ENCODE measurements around the gene LILRA5. TPM values are rescaled to one million over a fixed set of nuclear protein-coding genes. Genes with fewer than 3 reads are reported as not detected.

Gene LILRA5
- total and polyA plus RNA-seq, 2 donors (not counting 1 experiment from before 2014, with no cell fraction given) = 1.8 TPM; not detected in 1

GRCh38 chr19:54354761-54355160 lies 41.8 kb upstream of the LILRA5 start:
- DNase-seq = no peak
- POLR2A ChIA-PET = interaction anchor here (0.8 kb wide), 1 partner anchor 9 kb away, joined by 21 read pairs; no protein-coding TSS in a partner anchor
- H3K4me1 ChIP-seq (ENCODE audit: control insufficient read depth in 2 of 2, insufficient read depth in 2 of 2, low read length in 2 of 2) = peaks cover 33 to 42% of the 10 kb centered on the region in 2 donors

GRCh38 chr19:54352546-54352945 lies 39.6 kb upstream of the LILRA5 start:
- H3K4me3 ChIP-seq (ENCODE audit: control extremely low read depth in 1 of 5, extremely low read depth in 1 of 5, insufficient read depth in 1 of 5, low read depth in 2 of 5, low read length in 4 of 5) = no peak overlapping the region
- DNase-seq (no peak), ATAC-seq (ENCODE audit: low read depth) (peak; percentile 35)
- ChIA-PET POLR2A (interaction anchor here (1.1 kb wide), 1 partner anchor 36 kb away, joined by 4 read pairs; no protein-coding TSS in a partner anchor), CTCF (interaction anchor here (1.3 to 5.5 kb wide), 8 partner anchors 18 to 87 kb away, joined by 3 to 117 read pairs (median 16); no protein-coding TSS in a partner anchor)
- peak overlapping the region; percentile 1 for H3K9ac ChIP-seq (ENCODE audit: low read length)
- peak overlapping the region; percentile 53 for H3K4me2 ChIP-seq (replicated peaks; ENCODE audit: low read depth, low read length, poor library complexity, severe bottlenecking)
- peaks cover 44 to 57% of the 10 kb centered on the region in 2 donors for H3K4me1 ChIP-seq (ENCODE audit: control insufficient read depth in 2 of 2, insufficient read depth in 2 of 2, low read length in 2 of 2)
- TF ChIP-seq, protein P1, sequence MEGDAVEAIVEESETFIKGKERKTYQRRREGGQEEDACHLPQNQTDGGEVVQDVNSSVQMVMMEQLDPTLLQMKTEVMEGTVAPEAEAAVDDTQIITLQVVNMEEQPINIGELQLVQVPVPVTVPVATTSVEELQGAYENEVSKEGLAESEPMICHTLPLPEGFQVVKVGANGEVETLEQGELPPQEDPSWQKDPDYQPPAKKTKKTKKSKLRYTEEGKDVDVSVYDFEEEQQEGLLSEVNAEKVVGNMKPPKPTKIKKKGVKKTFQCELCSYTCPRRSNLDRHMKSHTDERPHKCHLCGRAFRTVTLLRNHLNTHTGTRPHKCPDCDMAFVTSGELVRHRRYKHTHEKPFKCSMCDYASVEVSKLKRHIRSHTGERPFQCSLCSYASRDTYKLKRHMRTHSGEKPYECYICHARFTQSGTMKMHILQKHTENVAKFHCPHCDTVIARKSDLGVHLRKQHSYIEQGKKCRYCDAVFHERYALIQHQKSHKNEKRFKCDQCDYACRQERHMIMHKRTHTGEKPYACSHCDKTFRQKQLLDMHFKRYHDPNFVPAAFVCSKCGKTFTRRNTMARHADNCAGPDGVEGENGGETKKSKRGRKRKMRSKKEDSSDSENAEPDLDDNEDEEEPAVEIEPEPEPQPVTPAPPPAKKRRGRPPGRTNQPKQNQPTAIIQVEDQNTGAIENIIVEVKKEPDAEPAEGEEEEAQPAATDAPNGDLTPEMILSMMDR (IDR thresholded peaks at IDR 0.05) = no peak
- TF ChIP-seq EZH2 (IDR thresholded peaks at IDR 0.05; ENCODE audit: borderline replicate concordance, insufficient read depth, low read depth, low read length, poor library complexity, severe bottlenecking) = no peak
- peak overlapping the region; percentile 89 for H3K27ac Mint-ChIP-seq
- no peaks in the 10 kb centered on the region for H3K9me3 ChIP-seq (ENCODE audit: control extremely low read depth in 1 of 3, control insufficient read depth in 2 of 3, insufficient read depth in 1 of 3, low read length in 2 of 3)
- peak overlapping the region; percentile 69 to 71 for H3K27ac ChIP-seq (ENCODE audit: low read length in 2 of 2)
- H3K9me3 Mint-ChIP-seq (ENCODE audit: insufficient read depth) = no peaks in the 10 kb centered on the region
- WGBS (ENCODE audit: insufficient coverage) = 22% methylated on average over 3 of the region's 3 CpGs
- peaks cover 0 to 2% (median 0%) of the 10 kb centered on the region in 4 experiments for H3K27me3 ChIP-seq (replicated peaks in 1 of 4; ENCODE audit: control extremely low read depth in 1 of 4, control insufficient read depth in 3 of 4, insufficient read depth in 4 of 4, low read length in 3 of 4)
- H3K79me2 ChIP-seq (ENCODE audit: control insufficient read depth, insufficient read depth, low read length) = peaks cover 5% of the 10 kb centered on the region
- peaks cover 50% of the 10 kb centered on the region for H3K4me1 Mint-ChIP-seq
- peak overlapping the region; percentile 47 for H2AFZ ChIP-seq (ENCODE audit: insufficient read depth, low read depth, low read length, poor library complexity, severe bottlenecking)
- H4K20me1 ChIP-seq (ENCODE audit: control insufficient read depth, insufficient read depth, low read length, poor library complexity, severe bottlenecking) = no peaks in the 10 kb centered on the region
- intact Hi-C loops (cut with micrococcal nuclease) = loop anchor here (2.0 kb wide), 3 partner anchors 14 to 64 kb away; partner anchors contain the start of gene LILRA4
- no peaks in the 10 kb centered on the region for H3K27me3 Mint-ChIP-seq
- H3K36me3 ChIP-seq (replicated peaks in 1 of 2; ENCODE audit: control extremely low read depth in 1 of 2, control insufficient read depth in 1 of 2, extremely low read depth in 1 of 2, insufficient read depth in 2 of 2, low read length in 1 of 2) = peaks cover 3 to 31% of the 10 kb centered on the region in 2 experiments
- peak overlapping the region; percentile 66 for H3K4me3 Mint-ChIP-seq

More at GRCh38 chr19:54354761-54355160, 41.8 kb upstream of the LILRA5 start:
- CTCF ChIA-PET = interaction anchor here (0.6 to 5.5 kb wide), 15 partner anchors 9 to 89 kb away, joined by 3 to 117 read pairs (median 4); partner anchors contain the start of gene LILRB2
- Histone ChIP-seq H3K27ac (ENCODE audit: low read length in 2 of 2) (peak overlapping the region in 1 of 2 donors; percentile 23), H3K4me2 (replicated peaks; ENCODE audit: low read depth, low read length, poor library complexity, severe bottlenecking) (no peak overlapping the region), H3K36me3 (replicated peaks in 1 of 2; ENCODE audit: control extremely low read depth in 1 of 2, control insufficient read depth in 1 of 2, extremely low read depth in 1 of 2, insufficient read depth in 2 of 2, low read length in 1 of 2) (peaks cover 3 to 31% of the 10 kb centered on the region in 2 experiments), H3K9ac (ENCODE audit: low read length) (no peak overlapping the region), H3K4me3 (ENCODE audit: control extremely low read depth in 1 of 5, extremely low read depth in 1 of 5, insufficient read depth in 1 of 5, low read depth in 2 of 5, low read length in 4 of 5) (no peak overlapping the region), H3K27me3 (replicated peaks in 1 of 4; ENCODE audit: control extremely low read depth in 1 of 4, control insufficient read depth in 3 of 4, insufficient read depth in 4 of 4, low read length in 3 of 4) (no peaks in the 10 kb centered on the region), H2AFZ (ENCODE audit: insufficient read depth, low read depth, low read length, poor library complexity, severe bottlenecking) (no peak overlapping the region), H4K20me1 (ENCODE audit: control insufficient read depth, insufficient read depth, low read length, poor library complexity, severe bottlenecking) (no peaks in the 10 kb centered on the region), H3K9me3 (ENCODE audit: control extremely low read depth in 1 of 3, control insufficient read depth in 2 of 3, insufficient read depth in 1 of 3, low read length in 2 of 3) (no peaks in the 10 kb centered on the region), H3K79me2 (ENCODE audit: control insufficient read depth, insufficient read depth, low read length) (peaks cover 5% of the 10 kb centered on the region)
- Mint-ChIP-seq H3K4me1 (peaks cover 38% of the 10 kb centered on the region), H3K27me3 (no peaks in the 10 kb centered on the region), H3K27ac (peak overlapping the region; percentile 72), H3K9me3 (ENCODE audit: insufficient read depth) (no peaks in the 10 kb centered on the region), H3K4me3 (no peak overlapping the region)
- no peak for TF ChIP-seq EZH2 (IDR thresholded peaks at IDR 0.05; ENCODE audit: borderline replicate concordance, insufficient read depth, low read depth, low read length, poor library complexity, severe bottlenecking)
- TF ChIP-seq, protein P1 (IDR thresholded peaks at IDR 0.05) = no peak
- WGBS (ENCODE audit: insufficient coverage) = 75% methylated on average over 3 of the region's 3 CpGs
- intact Hi-C loops (cut with micrococcal nuclease) = loop anchor here (1.0 kb wide), 1 partner anchor 29 kb away; no protein-coding TSS in a partner anchor
- ATAC-seq (ENCODE audit: low read depth) = no peak
